ENCODE data around the gene FANCF. TPM values are rescaled to one million over a fixed set of nuclear protein-coding genes. Genes with fewer than 3 reads are reported as not detected.

Gene FANCF
- total and polyA plus RNA-seq, 2 donors from 2014 or later = 6.1 to 14.8 TPM

DNA sequence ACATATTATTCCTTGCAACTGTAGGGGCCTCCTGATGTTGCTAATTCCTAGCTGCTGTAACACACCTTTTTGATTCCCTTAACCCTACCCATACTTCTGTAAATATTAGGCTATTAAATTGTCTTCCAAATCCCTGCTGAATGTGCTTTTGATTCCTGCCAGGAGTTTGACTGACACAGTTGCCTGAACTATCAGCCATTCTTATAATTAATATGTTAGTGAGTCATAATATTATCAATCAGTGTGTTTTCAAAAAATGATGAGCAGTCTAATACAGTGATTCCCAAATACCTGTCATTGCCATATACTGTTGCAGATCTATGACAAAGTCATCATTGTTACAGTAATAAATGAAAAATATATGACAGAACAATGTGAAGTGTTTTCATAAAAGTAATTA, 15.9 kb upstream of the FANCF start:
- H3K9ac ChIP-seq (ENCODE audit: low read length in 3 of 3) = no peak overlapping the region
- no peaks in the 10 kb centered on the region for H3K9me3 ChIP-seq (ENCODE audit: control insufficient read depth in 2 of 3, insufficient read depth in 1 of 3, low read length in 3 of 3)
- no peaks in the 10 kb centered on the region for H3K4me1 ChIP-seq (ENCODE audit: control insufficient read depth in 2 of 3, insufficient read depth in 2 of 3, low read depth in 1 of 3, low read length in 3 of 3)
- H3K36me3 ChIP-seq (ENCODE audit: control insufficient read depth in 2 of 3, insufficient read depth in 3 of 3, low read length in 3 of 3) = no peaks in the 10 kb centered on the region
- intact Hi-C loops (cut with DNase I) = no loop called here
- no peak for FAIRE-seq
- H3K27me3 ChIP-seq (ENCODE audit: control insufficient read depth, insufficient read depth, low read length) = no peaks in the 10 kb centered on the region
- H3K27ac ChIP-seq (ENCODE audit: low read depth in 2 of 2, low read length in 2 of 2) = no peak overlapping the region
- H3K4me3 ChIP-seq (ENCODE audit: low read length in 3 of 3) = no peak overlapping the region
- DNase-seq = no peak
- TF ChIP-seq, protein P1, sequence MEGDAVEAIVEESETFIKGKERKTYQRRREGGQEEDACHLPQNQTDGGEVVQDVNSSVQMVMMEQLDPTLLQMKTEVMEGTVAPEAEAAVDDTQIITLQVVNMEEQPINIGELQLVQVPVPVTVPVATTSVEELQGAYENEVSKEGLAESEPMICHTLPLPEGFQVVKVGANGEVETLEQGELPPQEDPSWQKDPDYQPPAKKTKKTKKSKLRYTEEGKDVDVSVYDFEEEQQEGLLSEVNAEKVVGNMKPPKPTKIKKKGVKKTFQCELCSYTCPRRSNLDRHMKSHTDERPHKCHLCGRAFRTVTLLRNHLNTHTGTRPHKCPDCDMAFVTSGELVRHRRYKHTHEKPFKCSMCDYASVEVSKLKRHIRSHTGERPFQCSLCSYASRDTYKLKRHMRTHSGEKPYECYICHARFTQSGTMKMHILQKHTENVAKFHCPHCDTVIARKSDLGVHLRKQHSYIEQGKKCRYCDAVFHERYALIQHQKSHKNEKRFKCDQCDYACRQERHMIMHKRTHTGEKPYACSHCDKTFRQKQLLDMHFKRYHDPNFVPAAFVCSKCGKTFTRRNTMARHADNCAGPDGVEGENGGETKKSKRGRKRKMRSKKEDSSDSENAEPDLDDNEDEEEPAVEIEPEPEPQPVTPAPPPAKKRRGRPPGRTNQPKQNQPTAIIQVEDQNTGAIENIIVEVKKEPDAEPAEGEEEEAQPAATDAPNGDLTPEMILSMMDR (IDR thresholded peaks at IDR 0.05; ENCODE audit: borderline replicate concordance, extremely low read depth, insufficient read depth) = no peak

DNA sequence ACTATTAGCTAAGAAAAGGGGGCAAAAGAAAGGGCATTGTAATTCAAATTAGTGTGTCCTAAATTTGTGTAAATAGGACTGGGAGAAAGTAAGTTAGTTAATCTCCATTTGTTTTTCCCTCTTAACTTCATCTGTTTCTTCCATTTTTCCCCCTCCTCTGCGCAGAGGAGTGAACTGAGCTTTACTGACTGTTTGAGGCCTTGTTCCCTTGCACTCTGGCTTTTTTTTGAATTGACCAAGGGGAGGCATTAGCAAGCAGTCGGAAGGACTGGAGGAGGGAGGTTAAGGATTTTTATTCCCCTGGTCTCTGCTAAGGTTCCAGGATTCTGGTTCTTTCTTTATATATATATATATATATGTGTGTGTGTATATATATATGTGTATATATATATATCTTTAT, 15.2 kb upstream of the FANCF start:
- H3K9me3 ChIP-seq (ENCODE audit: control insufficient read depth in 2 of 3, insufficient read depth in 1 of 3, low read length in 3 of 3) = no peaks in the 10 kb centered on the region
- H3K27ac ChIP-seq (ENCODE audit: low read depth in 2 of 2, low read length in 2 of 2) = no peak overlapping the region
- H3K4me3 ChIP-seq (ENCODE audit: low read length in 3 of 3) = no peak overlapping the region
- H3K4me1 ChIP-seq (ENCODE audit: control insufficient read depth in 2 of 3, insufficient read depth in 2 of 3, low read depth in 1 of 3, low read length in 3 of 3) = no peaks in the 10 kb centered on the region
- DNase-seq (no peak), FAIRE-seq (no peak)
- TF ChIP-seq, protein P1 (IDR thresholded peaks at IDR 0.05; ENCODE audit: borderline replicate concordance, extremely low read depth, insufficient read depth) = no peak
- H3K27me3 ChIP-seq (ENCODE audit: control insufficient read depth, insufficient read depth, low read length) = no peaks in the 10 kb centered on the region
- intact Hi-C loops (cut with DNase I) = no loop called here
- no peaks in the 10 kb centered on the region for H3K36me3 ChIP-seq (ENCODE audit: control insufficient read depth in 2 of 3, insufficient read depth in 3 of 3, low read length in 3 of 3)
- no peak overlapping the region for H3K9ac ChIP-seq (ENCODE audit: low read length in 3 of 3)

DNA sequence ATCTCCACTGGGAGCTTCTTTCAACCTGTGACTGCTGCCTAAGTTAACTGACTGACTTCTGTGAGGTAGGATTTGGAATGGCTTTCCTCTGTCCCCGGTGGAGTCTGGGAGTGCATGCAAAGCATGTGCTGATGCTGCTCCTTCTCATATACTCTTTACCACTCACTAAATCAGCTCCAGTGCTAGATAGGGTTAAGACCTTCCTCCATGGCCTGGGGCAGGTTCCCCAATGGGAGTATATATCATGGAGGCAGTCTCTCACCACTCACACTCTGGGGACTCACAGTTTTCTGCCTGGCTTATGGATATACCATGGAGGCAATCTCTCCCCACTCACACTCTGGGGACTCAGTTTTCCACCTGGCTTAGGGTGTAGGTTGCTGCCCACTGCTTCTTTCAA, 10.1 kb upstream of the FANCF start:
- Histone ChIP-seq H3K4me3 (ENCODE audit: low read length in 3 of 3) (no peak overlapping the region), H3K9me3 (ENCODE audit: control insufficient read depth in 2 of 3, insufficient read depth in 1 of 3, low read length in 3 of 3) (no peaks in the 10 kb centered on the region), H3K36me3 (ENCODE audit: control insufficient read depth in 2 of 3, insufficient read depth in 3 of 3, low read length in 3 of 3) (no peaks in the 10 kb centered on the region), H3K9ac (ENCODE audit: low read length in 3 of 3) (no peak overlapping the region), H3K27me3 (ENCODE audit: control insufficient read depth, insufficient read depth, low read length) (no peaks in the 10 kb centered on the region), H3K4me1 (ENCODE audit: control insufficient read depth in 2 of 3, insufficient read depth in 2 of 3, low read depth in 1 of 3, low read length in 3 of 3) (no peaks in the 10 kb centered on the region), H3K27ac (ENCODE audit: low read depth in 2 of 2, low read length in 2 of 2) (no peak overlapping the region)
- DNase-seq (no peak), FAIRE-seq (no peak)
- TF ChIP-seq, protein P1 (IDR thresholded peaks at IDR 0.05; ENCODE audit: borderline replicate concordance, extremely low read depth, insufficient read depth) = no peak
- intact Hi-C loops (cut with DNase I) = no loop called here

Measured in kidney (tissue), 14 donors.